OCI-LY7 (cell line): ENCODE data around the gene GOLGA8A. TPM values are rescaled to one million over a fixed set of nuclear protein-coding genes. Genes with fewer than 3 reads are reported as not detected.
"Not testable (repeated sequence)": the region's sequence is repeated elsewhere in the genome, so short reads cannot be mapped to it uniquely, and the experiment has no call there.

Experiments used
- BruUV-seq: library from RNA; stranded (reverse); fragments of 400-500 nt; replicated peaks from 2 replicates; lab custom pipeline; 2021; lab: Mats Ljungman, UMichigan
- CTCF ChIA-PET: fragments of 300-600 bp; sonication (Branson Sonifier 250); formaldehyde crosslinking; loops from one replicate; lab custom pipeline; 2022; ENCODE audit warnings: antibody characterized with exemption; ENCODE audit not compliant: unreplicated experiment; lab: Charles Lee
- POLR2A ChIA-PET: fragments of 300-600 bp; sonication (Branson Sonifier 250); formaldehyde crosslinking; loops from one replicate; lab custom pipeline; 2022; ENCODE audit warnings: antibody characterized with exemption; lab: Charles Lee
- DNase-seq: peaks from one replicate; pipeline ENCODE4 v3.0.0-alpha.2; 2015; ENCODE audit warnings: low spot score
- H2AFZ ChIP-seq: fragments of 200-600 bp; sonication (generic), shearing (Covaris generic); 2 replicates; pipeline ENCODE4 v1.6.1; 2014; ENCODE audit warnings: mild to moderate bottlenecking, antibody characterized with exemption, low read length, moderate library complexity
- H3K27ac ChIP-seq: fragments of 200-600 bp; sonication (generic); 2 replicates; pipeline ENCODE4 v1.5.1; 2014; ENCODE audit warnings: mixed run types, low read depth, mild to moderate bottlenecking, moderate library complexity, low read length, inconsistent platforms; ENCODE audit not compliant: poor library complexity, severe bottlenecking
- H3K36me3 ChIP-seq: fragments of 200-600 bp; sonication (generic); 2 replicates; pipeline ENCODE4 v1.6.1; 2014; ENCODE audit warnings: mild to moderate bottlenecking, antibody characterized with exemption, low read length, moderate library complexity, mixed read lengths; ENCODE audit not compliant: insufficient read depth
- H3K4me1 ChIP-seq: fragments of 200-600 bp; sonication (generic); 2 replicates; pipeline ENCODE4 v1.5.1; 2014; ENCODE audit warnings: mild to moderate bottlenecking, low read length; ENCODE audit not compliant: insufficient read depth, poor library complexity, severe bottlenecking
- H3K4me2 ChIP-seq: fragments of 200-600 bp; sonication (generic); 2 replicates; pipeline ENCODE4 v1.6.1; 2014; ENCODE audit warnings: mild to moderate bottlenecking, low read length
- H3K4me3 ChIP-seq: fragments of 200-600 bp; sonication (generic); 2 replicates; pipeline ENCODE4 v1.5.1; 2014; ENCODE audit warnings: mild to moderate bottlenecking, low read depth, low read length; ENCODE audit not compliant: poor library complexity, severe bottlenecking
- H3K79me2 ChIP-seq: fragments of 200-600 bp; sonication (generic); 2 replicates; pipeline ENCODE4 v1.6.1; 2016; ENCODE audit warnings: low read depth, mild to moderate bottlenecking, low read length, moderate library complexity, mixed read lengths; ENCODE audit not compliant: insufficient read depth
- H3K9me2 ChIP-seq: fragments of 200-600 bp; sonication (generic); 2 replicates; pipeline ENCODE4 v1.6.1; 2016; ENCODE audit warnings: mild to moderate bottlenecking, low read length, mixed read lengths; ENCODE audit not compliant: insufficient read depth
- H3K9me3 ChIP-seq: fragments of 200-600 bp; sonication (generic); 2 replicates; pipeline ENCODE4 v1.6.1; 2014; ENCODE audit warnings: mild to moderate bottlenecking, mixed run types, low read length, mixed read lengths
- H4K20me1 ChIP-seq: fragments of 200-600 bp; sonication (generic); 2 replicates; pipeline ENCODE4 v1.6.1; 2014; ENCODE audit warnings: mild to moderate bottlenecking, antibody characterized with exemption, low read length, moderate library complexity, mixed read lengths; ENCODE audit not compliant: insufficient read depth
- intact Hi-C: fragments of 100-400 bp; cut with micrococcal nuclease; formaldehyde crosslinking; loops from one replicate; pipeline ENCODE4 v1.10.0; 2022; ENCODE audit not compliant: unreplicated experiment
- total RNA-seq, 2 experiments: library from RNA; depleted of rRNA in 1 of 2; stranded (reverse); fragments of >200 nt in 1 of 2; shearing (Covaris generic) in 1 of 2; gene quantifications; 2 replicates each; pipeline ENCODE4 v1.2.3, GENCODE V29; 2014 to 2022

The GOLGA8A gene
- total RNA-seq, 2 experiments from 2014 or later, result 8.5 to 10.7 TPM

GRCh38 chr15:34403160-34403598, 34.4 kb downstream of the GOLGA8A start:
- not testable (repeated sequence) for H4K20me1 ChIP-seq, DNase-seq, H3K4me2 ChIP-seq

GRCh38 chr15:34397637-34398259, 39.9 kb downstream of the GOLGA8A start:
- H3K9me2 ChIP-seq, H3K79me2 ChIP-seq, intact Hi-C loops, H3K36me3 ChIP-seq, POLR2A ChIA-PET, H3K27ac ChIP-seq, H4K20me1 ChIP-seq, H2AFZ ChIP-seq, H3K4me3 ChIP-seq, H3K9me3 ChIP-seq, H3K4me2 ChIP-seq, H3K4me1 ChIP-seq, CTCF ChIA-PET, BruUV-seq, DNase-seq: not testable (repeated sequence)

More at GRCh38 chr15:34403160-34403598, 34.4 kb downstream of the GOLGA8A start:
- intact Hi-C loops, POLR2A ChIA-PET, H3K36me3 ChIP-seq, BruUV-seq, H3K9me2 ChIP-seq, H3K27ac ChIP-seq, H3K4me1 ChIP-seq, H3K9me3 ChIP-seq, H3K79me2 ChIP-seq, H2AFZ ChIP-seq, CTCF ChIA-PET, H3K4me3 ChIP-seq: not testable (repeated sequence)

GRCh38 chr15:34392981-34393380, 44.6 kb downstream of the GOLGA8A start:
- H3K4me3 ChIP-seq, H3K27ac ChIP-seq, intact Hi-C loops, H3K36me3 ChIP-seq, H3K4me2 ChIP-seq, H3K9me3 ChIP-seq, H3K4me1 ChIP-seq, H3K9me2 ChIP-seq, BruUV-seq, DNase-seq, H3K79me2 ChIP-seq, H2AFZ ChIP-seq, POLR2A ChIA-PET, H4K20me1 ChIP-seq, CTCF ChIA-PET: not testable (repeated sequence)

GRCh38 chr15:34389594-34390086, 48.0 kb downstream of the GOLGA8A start:
- H3K79me2 ChIP-seq, POLR2A ChIA-PET, H4K20me1 ChIP-seq, H3K9me3 ChIP-seq, BruUV-seq, H3K4me2 ChIP-seq, H2AFZ ChIP-seq, H3K4me3 ChIP-seq, CTCF ChIA-PET, H3K4me1 ChIP-seq, DNase-seq, intact Hi-C loops, H3K9me2 ChIP-seq, H3K36me3 ChIP-seq, H3K27ac ChIP-seq: not testable (repeated sequence)

Other genes starting within 250 kb of the GOLGA8A start
- 44.8 and 47.5 TPM in 2 replicates for gene KATNBL1, start 227.7 kb downstream of the GOLGA8A start, total RNA-seq (2014; rRNA removed; shearing (Covaris generic))
- 64.6 and 77.2 TPM in 2 replicates for gene KATNBL1, start 227.7 kb downstream of the GOLGA8A start, total RNA-seq (2022)
- gene EMC4, start 212.8 kb downstream of the GOLGA8A start, total RNA-seq (2014; rRNA removed; shearing (Covaris generic)), result 90.7 and 126 TPM in 2 replicates
- gene EMC4, start 212.8 kb downstream of the GOLGA8A start, total RNA-seq (2022), result 65.5 and 73.0 TPM in 2 replicates
- gene SLC12A6, start 100.0 kb downstream of the GOLGA8A start, total RNA-seq (2014; rRNA removed; shearing (Covaris generic)), result 8.9 and 11.5 TPM in 2 replicates
- gene SLC12A6, start 100.0 kb downstream of the GOLGA8A start, total RNA-seq (2022), result 14.9 and 16.1 TPM in 2 replicates
- gene NOP10, start 94.7 kb downstream of the GOLGA8A start, total RNA-seq (2014; rRNA removed; shearing (Covaris generic)), result 115 and 191 TPM in 2 replicates
- 125 and 130 TPM in 2 replicates for gene NOP10, start 94.7 kb downstream of the GOLGA8A start, total RNA-seq (2022)
- gene NUTM1, start 94.5 kb downstream of the GOLGA8A start, total RNA-seq (2014; rRNA removed; shearing (Covaris generic)), result not detected in 2 replicates
- not detected in 2 replicates for gene NUTM1, start 94.5 kb downstream of the GOLGA8A start, total RNA-seq (2022)
- 27.8 and 44.3 TPM in 2 replicates for gene LPCAT4, start 70.6 kb downstream of the GOLGA8A start, total RNA-seq (2014; rRNA removed; shearing (Covaris generic))
- 74.5 and 84.4 TPM in 2 replicates for gene LPCAT4, start 70.6 kb downstream of the GOLGA8A start, total RNA-seq (2022)
- gene GOLGA8B, start 145.8 kb upstream of the GOLGA8A start, total RNA-seq (2014; rRNA removed; shearing (Covaris generic)), result 71.7 and 91.3 TPM in 2 replicates
- gene GOLGA8B, start 145.8 kb upstream of the GOLGA8A start, total RNA-seq (2022), result 125 and 136 TPM in 2 replicates